Ovary (tissue), 9 donors: ENCODE data around the gene RGS7. TPM values are rescaled to one million over a fixed set of nuclear protein-coding genes. Genes with fewer than 3 reads are reported as not detected.

Source experiments
- DNase-seq, 5 donors: peaks; one replicate each; pipeline ENCODE4 v3.0.0-alpha.2; 2019 to 2020
- H3K27ac ChIP-seq, 2 donors: fragments of 200-600 bp; one replicate each; pipeline versions ENCODE4 v1.5.1 to v1.8.0; 2019 to 2022
- H3K27me3 ChIP-seq: fragments of 200-600 bp; one replicate; pipeline ENCODE4 v1.8.0; 2022
- H3K36me3 ChIP-seq: fragments of 200-600 bp; sonication (generic); one replicate; pipeline ENCODE4 v1.5.1; 2019
- H3K4me1 ChIP-seq: one replicate; pipeline ENCODE4 v1.8.1; 2013; ENCODE audit warnings: mild to moderate bottlenecking, moderate library complexity; ENCODE audit not compliant: insufficient read depth
- H3K4me3 ChIP-seq: fragments of 200-600 bp; sonication (generic); one replicate; pipeline ENCODE4 v1.5.1; 2017
- H3K9me3 ChIP-seq, 2 donors: fragments of 200-600 bp in 1 of 2; sonication (generic) in 1 of 2; one replicate each; pipeline versions ENCODE4 v1.5.1 to v1.8.1; 2013 to 2019; ENCODE audit warnings: mild to moderate bottlenecking in 1 of 2, moderate library complexity in 1 of 2
- CTCF ChIP-seq, 3 donors: fragments of 450-650 bp in 2 of 3; fragments of 200-600 bp in 1 of 3; IDR thresholded peaks; one replicate each; pipeline versions ENCODE4 v1.5.1 to v1.8.0; 2016 to 2022; ENCODE audit warnings: antibody characterized with exemption in 3 of 3, mild to moderate bottlenecking in 1 of 3
- EP300 ChIP-seq: sonication (generic); formaldehyde crosslinking; IDR thresholded peaks from one replicate; pipeline ENCODE4 v1.6.1; 2017; ENCODE audit warnings: antibody characterized with exemption
- POLR2A ChIP-seq: fragments of 450-650 bp; IDR thresholded peaks from one replicate; pipeline ENCODE4 v1.6.1; 2017; ENCODE audit warnings: antibody characterized with exemption, mild to moderate bottlenecking, moderate library complexity
- WGBS, 3 donors: extraction: QIAGEN DNeasy Blood & Tissue Kit in 1 of 3; methylation state at CpG; one replicate each; pipeline versions ENCODE4 v1.1.5 to v1.1.7; 2013 to 2017; 5-methylcytosine and 5-hydroxymethylcytosine counted together
- intact Hi-C, 4 donors: fragments of 100-400 bp; cut with DNase I; formaldehyde crosslinking; loops; one replicate each; pipeline versions ENCODE4 v1.11.0 to v1.15.1; 2022 to 2023
- polyA plus RNA-seq, 2 donors: library from polyadenylated mRNA; stranded (reverse); fragments of 200-250 nt in 1 of 2; fragments of 350-450 nt in 1 of 2; fragmentation: Illumina TruSeq in 1 of 2; extraction: RNeasy Lipid Tissue Mini Kit (QIAGEN cat#74804) in 1 of 2; gene quantifications; one replicate each; pipeline ENCODE4 v1.2.3, GENCODE V29; 2013 to 2014
- total RNA-seq, 7 donors: library from RNA; depleted of rRNA in 2 of 7; stranded (reverse); fragments of >200 nt in 2 of 7; fragmentation: NEBNext Ultra II Directional in 3 of 7; extraction: Animal tissue kit (Norgen Biotek cat#: 25700) in 3 of 7; gene quantifications; one replicate each; pipeline versions ENCODE4 v1.1.0 to v1.2.4, GENCODE V29; 2016 to 2023
- donor health status: DM: no; HTN: no; CAD: no; lungs with moderate emphysema.
- donor health status: DM: no; HTN: no; CAD: no.
- donor health status: Bipolar disorder and iron deficiency.
- donor health status: DM: yes; HTN: yes; CAD: no.
- donor health status: DM: no; HTN: no; CAD: no.
- donor health status: DM: yes; HTN: yes; CAD: no.

Gene RGS7
- total and polyA plus RNA-seq, 9 donors, result 0.10 to 1.00 (median 0.37) TPM; not detected in 1

- DNase-seq, result no peak
- no peaks in the 10 kb centered on the region for H3K9me3 ChIP-seq
- no peaks in the 10 kb centered on the region for H3K4me1 ChIP-seq
- no peak overlapping the region for H3K27ac ChIP-seq
- H3K27me3 ChIP-seq, result no peaks in the 10 kb centered on the region
- 9 to 12% (median 12%) methylated on average over 3 of the region's 3 CpGs for WGBS, 3 donors
- H3K36me3 ChIP-seq, result no peaks in the 10 kb centered on the region
- no peak for TF ChIP-seq POLR2A
- TF ChIP-seq CTCF (IDR thresholded peaks at IDR 0.05), result no peak
- no peak for TF ChIP-seq EP300
- H3K4me3 ChIP-seq, result no peak overlapping the region
- intact Hi-C loops, result no loop called here
These were observed 5.2 kb downstream of the RGS7 start for GRCh38 chr1:241351841-241352240.

- TF ChIP-seq EP300 (no peak), POLR2A (no peak), CTCF (IDR thresholded peaks at IDR 0.05) (no peak)
These were observed 13.0 kb downstream of the RGS7 start for GRCh38 chr1:241343956-241344355.

GRCh38 chr1:241336335-241336734 lies 20.7 kb downstream of the RGS7 start:
- no peak for DNase-seq
- no peaks in the 10 kb centered on the region for H3K27me3 ChIP-seq
- no peak overlapping the region for H3K27ac ChIP-seq
- no peaks in the 10 kb centered on the region for H3K36me3 ChIP-seq
- H3K4me1 ChIP-seq, result no peaks in the 10 kb centered on the region
- TF ChIP-seq POLR2A (no peak), CTCF (IDR thresholded peaks at IDR 0.05) (no peak), EP300 (no peak)
- H3K9me3 ChIP-seq, result no peaks in the 10 kb centered on the region
- H3K4me3 ChIP-seq, result no peak overlapping the region
- intact Hi-C loops, result no loop called here
- 6 to 9% (median 8%) methylated on average over 1 of the region's 1 CpG for WGBS, 3 donors

More at GRCh38 chr1:241343956-241344355, 13.0 kb downstream of the RGS7 start:
- intact Hi-C loops, result no loop called here
- 65 to 75% (median 67%) methylated on average over 2 of the region's 2 CpGs for WGBS, 3 donors
- DNase-seq, result no peak
- H3K9me3 ChIP-seq, result no peaks in the 10 kb centered on the region
- no peak overlapping the region for H3K27ac ChIP-seq
- H3K4me3 ChIP-seq, result no peak overlapping the region
- no peaks in the 10 kb centered on the region for H3K4me1 ChIP-seq
- no peaks in the 10 kb centered on the region for H3K27me3 ChIP-seq
- H3K36me3 ChIP-seq, result no peaks in the 10 kb centered on the region

- Histone ChIP-seq H3K36me3 (no peaks in the 10 kb centered on the region), H3K4me1 (no peaks in the 10 kb centered on the region), H3K27me3 (no peaks in the 10 kb centered on the region), H3K9me3 (no peaks in the 10 kb centered on the region), H3K4me3 (no peak overlapping the region), H3K27ac (no peak overlapping the region)
- DNase-seq, result no peak
- intact Hi-C loops, result no loop called here
- WGBS, 3 donors, result 71 to 86% (median 84%) methylated on average over 2 of the region's 2 CpGs
- TF ChIP-seq CTCF (IDR thresholded peaks at IDR 0.05), result no peak
- no peak for TF ChIP-seq POLR2A
- TF ChIP-seq EP300, result no peak
These were observed 24.0 kb downstream of the RGS7 start for GRCh38 chr1:241332987-241333386.

- TF ChIP-seq CTCF (IDR thresholded peaks at IDR 0.05) (no peak), EP300 (no peak), POLR2A (no peak)
- Histone ChIP-seq H3K4me3 (no peak overlapping the region), H3K9me3 (no peaks in the 10 kb centered on the region), H3K27me3 (no peaks in the 10 kb centered on the region), H3K27ac (no peak overlapping the region), H3K4me1 (no peaks in the 10 kb centered on the region), H3K36me3 (no peaks in the 10 kb centered on the region)
- intact Hi-C loops, result no loop called here
- no peak for DNase-seq
- 68 to 78% (median 72%) methylated on average over 4 of the region's 4 CpGs for WGBS, 3 donors
These were observed 25.0 kb downstream of the RGS7 start for GRCh38 chr1:241332037-241332409.
